Measurements from ENCODE around the gene REELD1. TPM values are rescaled to one million over a fixed set of nuclear protein-coding genes. Genes with fewer than 3 reads are reported as not detected.

REELD1 gene
- total RNA-seq, 1 donor from 2014 or later = not detected

- intact Hi-C loops (cut with micrococcal nuclease) = no loop called here
- DNase-seq (no peak), ATAC-seq (no peak)
These were observed 43.2 kb downstream of the REELD1 start for GRCh38 chr4:146257511-146257910.

- DNase-seq (no peak), ATAC-seq (no peak)
- intact Hi-C loops (cut with micrococcal nuclease) = no loop called here
These were observed 46.2 kb downstream of the REELD1 start for GRCh38 chr4:146260521-146260920.

- intact Hi-C loops (cut with micrococcal nuclease) = no loop called here
- no peak for DNase-seq
These were observed 46.7 kb downstream of the REELD1 start for GRCh38 chr4:146261041-146261440.

GRCh38 chr4:146263793-146264192, 49.5 kb downstream of the REELD1 start:
- DNase-seq = no peak
- no peak for ATAC-seq
- intact Hi-C loops (cut with micrococcal nuclease) = no loop called here

More at GRCh38 chr4:146261041-146261440, 46.7 kb downstream of the REELD1 start:
- no peak for ATAC-seq

- no peak for DNase-seq
- intact Hi-C loops (cut with micrococcal nuclease) = no loop called here
- no peak for ATAC-seq
These were observed 51.7 kb downstream of the REELD1 start for GRCh38 chr4:146265950-146266490.

- intact Hi-C loops (cut with micrococcal nuclease) = no loop called here
- DNase-seq = no peak
- no peak for ATAC-seq
These were observed 53.5 kb downstream of the REELD1 start for GRCh38 chr4:146267826-146268225.

GRCh38 chr4:146269228-146269653, 54.9 kb downstream of the REELD1 start:
- DNase-seq = no peak
- no peak for ATAC-seq
- intact Hi-C loops (cut with micrococcal nuclease) = no loop called here

- intact Hi-C loops (cut with micrococcal nuclease) = no loop called here
- no peak for DNase-seq
- ATAC-seq = no peak
These were observed 57.1 kb downstream of the REELD1 start for GRCh38 chr4:146271466-146271865.

GRCh38 chr4:146273204-146273901, 59.0 kb downstream of the REELD1 start:
- intact Hi-C loops (cut with micrococcal nuclease) = no loop called here
- ATAC-seq (no peak), DNase-seq (no peak)

GRCh38 chr4:146274774-146275173, 60.4 kb downstream of the REELD1 start:
- intact Hi-C loops (cut with micrococcal nuclease) = no loop called here
- DNase-seq (no peak), ATAC-seq (no peak)

- DNase-seq (no peak), ATAC-seq (peak; percentile 31)
- intact Hi-C loops (cut with micrococcal nuclease) = no loop called here
These were observed 61.0 kb downstream of the REELD1 start for GRCh38 chr4:146275370-146275769.

GRCh38 chr4:146278986-146279385, 64.6 kb downstream of the REELD1 start:
- no peak for DNase-seq
- no peak for ATAC-seq
- intact Hi-C loops (cut with micrococcal nuclease) = no loop called here

Other genes starting within 250 kb of the REELD1 start
- 13.0 TPM for gene LSM6, start 38.8 kb upstream of the REELD1 start, total RNA-seq

Data from left ventricle myocardium superior (tissue), 1 donor.